HG03064 (cell line): Measurements from ENCODE around the gene KIF26B.
"Not testable (repeated sequence)": the region's sequence is repeated elsewhere in the genome, so short reads cannot be mapped to it uniquely, and the experiment has no call there.

Source experiments
- ATAC-seq: cut with Tn5 transposase; IDR thresholded peaks from one replicate; pipeline ENCODE4 v1.9.1; 2021; ENCODE audit warnings: low read depth; ENCODE audit not compliant: unreplicated experiment

The KIF26B gene

GRCh38 chr1:245341743-245342142 lies 187.0 kb downstream of the KIF26B start:
- no peak for ATAC-seq

GRCh38 chr1:245345191-245345884 lies 190.6 kb downstream of the KIF26B start:
- ATAC-seq: no peak

GRCh38 chr1:245348626-245349025 lies 193.8 kb downstream of the KIF26B start:
- ATAC-seq: no peak

DNA sequence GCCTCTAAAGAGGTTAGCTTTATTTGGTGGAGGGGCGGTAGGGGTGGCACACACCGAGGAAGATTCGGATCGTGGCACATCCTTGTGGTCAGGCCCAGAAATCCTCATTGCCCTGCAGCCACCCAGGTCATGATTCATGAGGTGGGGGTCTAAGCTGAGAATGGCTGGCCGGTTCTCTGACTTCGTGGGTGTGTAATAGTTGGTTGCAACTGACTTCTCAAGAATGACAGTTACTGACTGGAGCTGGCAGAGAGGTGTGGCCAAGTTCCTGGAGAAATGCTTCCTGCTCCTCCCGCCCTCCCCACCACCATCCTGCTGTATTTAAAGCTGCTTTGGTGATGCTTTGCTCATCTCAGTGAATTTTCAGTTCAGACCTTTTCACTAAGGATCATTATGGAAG lies 198.6 kb downstream of the KIF26B start:
- no peak for ATAC-seq

GRCh38 chr1:245353915-245354775 lies 199.4 kb downstream of the KIF26B start:
- ATAC-seq: no peak

GRCh38 chr1:245355851-245356630 lies 201.3 kb downstream of the KIF26B start:
- ATAC-seq: not testable (repeated sequence)

DNA sequence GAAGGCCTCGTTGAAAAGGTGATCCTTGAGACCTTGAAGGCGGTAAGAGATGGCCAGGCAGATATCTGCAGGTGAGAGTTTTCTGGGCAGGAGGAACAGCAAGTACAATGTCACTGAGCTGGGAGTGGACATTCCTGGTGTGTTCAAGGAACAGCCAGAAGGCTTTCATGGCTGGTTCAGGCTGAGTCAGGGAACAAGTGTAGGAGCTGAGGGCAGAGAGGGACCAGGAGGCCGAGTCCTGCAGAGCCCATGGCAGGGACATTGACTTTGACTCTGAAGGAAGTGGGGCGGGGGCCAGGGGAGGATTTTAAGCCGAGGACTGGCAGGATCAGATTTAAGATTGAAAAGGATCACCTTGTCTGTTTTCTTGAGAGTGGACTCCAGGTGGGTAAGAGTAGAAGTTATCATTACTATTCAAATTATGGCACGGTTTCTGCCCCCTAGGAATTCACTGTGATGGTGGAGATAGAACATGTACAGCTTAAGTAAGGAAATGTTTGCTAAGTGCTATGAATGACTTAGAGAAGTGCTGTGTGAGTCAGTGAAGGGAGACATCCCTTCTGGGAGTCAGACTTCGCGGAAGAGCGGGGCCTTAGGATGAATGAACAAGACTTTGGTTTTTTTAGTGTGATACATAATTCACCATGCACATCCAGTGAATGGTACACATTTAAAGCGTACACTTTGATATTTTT lies 202.3 kb downstream of the KIF26B start:
- no peak for ATAC-seq

- ATAC-seq: not testable (repeated sequence)
Measured at GRCh38 chr1:245359101-245359680, 204.4 kb downstream of the KIF26B start.

DNA sequence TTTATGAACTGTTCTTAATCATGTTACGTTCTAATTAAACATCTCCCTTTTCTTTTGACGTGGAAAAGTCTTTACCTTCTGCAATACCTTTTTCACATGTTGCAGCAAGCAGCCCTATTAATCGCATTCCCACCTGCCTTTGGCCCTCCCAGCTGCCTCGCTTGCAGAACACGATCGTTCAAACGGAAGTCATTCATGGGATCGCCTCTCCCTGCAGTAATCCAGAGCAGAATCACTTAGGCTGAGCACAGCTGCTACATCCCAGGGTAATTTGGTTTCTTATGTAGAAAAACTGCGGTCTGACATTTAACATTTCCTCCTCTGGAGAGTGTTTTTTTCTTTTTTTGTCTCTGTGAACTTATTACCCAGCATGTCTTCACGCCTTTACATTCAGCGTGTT lies 206.3 kb downstream of the KIF26B start:
- no peak for ATAC-seq

- ATAC-seq: no peak
Measured at GRCh38 chr1:245361951-245362350, 207.2 kb downstream of the KIF26B start.

DNA sequence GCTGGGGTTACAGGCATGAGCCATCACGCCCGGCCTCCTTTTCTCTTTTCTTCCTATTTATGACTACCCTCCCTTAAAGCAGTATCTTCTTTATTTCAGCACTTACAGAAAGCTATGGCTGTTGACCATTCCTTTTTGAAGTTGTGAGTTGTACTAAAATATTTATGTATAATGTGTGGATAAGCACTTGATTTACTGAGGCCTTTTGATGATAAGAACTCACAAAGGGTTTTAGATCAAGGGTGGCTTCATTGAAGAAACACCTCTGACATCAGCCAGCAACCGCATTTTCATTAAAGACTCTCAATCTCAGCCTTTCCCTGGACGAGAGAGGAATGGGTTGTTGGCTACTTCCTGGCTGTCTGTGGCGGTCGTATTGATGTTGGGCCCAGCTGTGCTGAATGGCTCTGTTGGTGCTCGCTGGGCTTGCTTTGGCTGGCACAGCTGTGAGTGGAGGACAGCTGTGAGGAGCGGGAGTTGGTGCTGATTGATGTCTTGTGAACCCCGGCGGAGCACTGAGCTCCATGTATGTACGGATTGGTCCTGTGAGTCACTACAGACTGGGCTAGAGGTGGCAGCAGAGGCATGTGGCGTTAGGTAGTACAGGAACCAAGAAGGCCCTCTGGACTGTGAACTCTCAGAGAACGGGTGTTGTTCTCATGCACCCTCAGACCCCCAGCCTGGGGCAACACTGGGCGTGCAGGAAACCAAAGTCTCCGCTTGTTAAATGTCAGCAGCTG lies 208.8 kb downstream of the KIF26B start:
- ATAC-seq: no peak

DNA sequence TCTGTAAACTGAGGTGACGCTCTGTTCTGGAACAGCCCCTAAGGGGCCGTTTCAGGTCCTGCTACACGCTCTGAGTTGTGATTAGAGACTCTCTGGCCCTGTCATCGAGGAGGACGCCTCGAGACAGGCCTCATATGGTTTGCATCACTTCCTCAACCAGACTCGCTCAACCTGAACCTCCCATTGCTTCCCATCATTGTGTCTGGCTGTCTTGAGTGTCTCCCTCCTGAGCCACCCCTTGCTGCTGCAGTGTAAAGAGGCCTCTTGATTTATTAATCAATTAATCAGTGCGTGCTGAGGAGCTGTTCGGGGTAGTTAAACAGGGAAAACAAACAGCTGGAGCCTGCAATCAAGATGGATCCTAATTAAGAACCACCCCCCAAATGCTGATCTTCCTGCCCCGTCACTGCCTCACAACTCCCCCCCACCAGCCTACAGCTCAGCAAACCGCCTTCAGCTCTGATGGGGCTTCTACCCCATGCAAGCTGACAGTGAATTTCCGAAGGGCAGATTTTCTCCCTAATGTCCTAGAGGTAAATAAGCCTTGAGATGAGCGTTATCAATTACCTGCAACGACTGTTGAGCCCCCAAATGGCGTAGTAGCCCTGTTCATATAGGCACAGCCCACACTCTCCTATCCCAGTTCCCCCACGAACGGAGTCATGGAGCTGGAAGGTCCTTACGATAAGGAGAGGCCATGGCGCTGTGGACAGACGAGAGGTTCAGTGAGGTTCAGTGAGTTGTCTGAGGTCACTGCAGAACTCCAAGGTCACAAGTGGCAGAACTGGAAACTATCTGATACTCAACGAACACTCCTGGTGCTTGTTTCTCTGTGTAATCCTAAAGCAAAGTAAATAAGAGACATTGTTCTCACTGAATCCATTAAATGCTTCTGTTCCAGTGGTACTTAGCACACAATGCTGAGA lies 210.6 kb downstream of the KIF26B start:
- no peak for ATAC-seq

DNA sequence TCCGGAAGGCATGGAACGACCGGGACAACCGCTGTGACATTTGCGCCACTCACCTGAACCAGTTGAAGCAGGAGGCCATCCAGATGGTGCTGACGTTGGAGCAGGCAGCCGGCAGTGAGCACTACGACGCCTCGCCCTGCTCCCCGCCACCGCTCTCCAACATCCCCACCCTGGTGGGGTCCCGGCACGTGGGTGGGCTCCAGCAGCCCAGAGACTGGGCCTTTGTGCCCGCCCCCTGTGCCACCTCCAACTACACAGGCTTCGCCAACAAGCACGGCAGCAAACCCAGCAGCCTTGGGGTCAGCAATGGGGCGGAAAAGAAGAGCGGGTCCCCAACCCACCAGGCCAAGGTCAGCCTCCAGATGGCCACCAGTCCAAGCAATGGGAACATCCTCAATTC lies 212.1 kb downstream of the KIF26B start:
- ATAC-seq: no peak

DNA sequence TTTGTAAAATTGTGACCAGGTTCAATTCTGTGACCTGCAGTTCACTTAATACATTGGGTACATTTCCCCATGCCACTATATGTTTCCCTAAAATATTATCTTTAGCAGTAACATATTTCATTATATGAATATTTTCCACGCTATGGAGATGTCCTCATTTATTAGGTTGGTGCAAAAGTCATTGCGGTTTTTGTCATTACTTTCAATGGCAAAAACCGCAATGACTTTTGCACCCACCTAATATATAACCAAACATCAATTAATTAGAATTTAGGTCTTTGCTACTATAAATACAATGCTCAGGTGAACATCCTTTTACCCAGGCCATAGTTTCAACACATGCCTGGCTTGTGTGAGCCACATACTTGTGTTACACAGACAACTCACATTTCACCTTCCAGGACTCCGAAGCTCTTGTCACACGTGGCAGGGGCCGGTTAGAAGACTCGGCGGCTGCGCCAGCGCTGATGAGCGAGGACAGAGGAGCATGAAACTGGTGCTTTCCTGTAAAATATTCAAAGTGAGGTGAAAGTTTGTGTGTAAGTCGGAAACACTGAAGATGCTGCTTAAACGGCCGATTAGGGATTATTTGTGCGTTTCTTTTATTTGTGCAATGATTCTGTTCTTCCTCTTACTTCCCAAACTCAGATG lies 215.5 kb downstream of the KIF26B start:
- no peak for ATAC-seq

DNA sequence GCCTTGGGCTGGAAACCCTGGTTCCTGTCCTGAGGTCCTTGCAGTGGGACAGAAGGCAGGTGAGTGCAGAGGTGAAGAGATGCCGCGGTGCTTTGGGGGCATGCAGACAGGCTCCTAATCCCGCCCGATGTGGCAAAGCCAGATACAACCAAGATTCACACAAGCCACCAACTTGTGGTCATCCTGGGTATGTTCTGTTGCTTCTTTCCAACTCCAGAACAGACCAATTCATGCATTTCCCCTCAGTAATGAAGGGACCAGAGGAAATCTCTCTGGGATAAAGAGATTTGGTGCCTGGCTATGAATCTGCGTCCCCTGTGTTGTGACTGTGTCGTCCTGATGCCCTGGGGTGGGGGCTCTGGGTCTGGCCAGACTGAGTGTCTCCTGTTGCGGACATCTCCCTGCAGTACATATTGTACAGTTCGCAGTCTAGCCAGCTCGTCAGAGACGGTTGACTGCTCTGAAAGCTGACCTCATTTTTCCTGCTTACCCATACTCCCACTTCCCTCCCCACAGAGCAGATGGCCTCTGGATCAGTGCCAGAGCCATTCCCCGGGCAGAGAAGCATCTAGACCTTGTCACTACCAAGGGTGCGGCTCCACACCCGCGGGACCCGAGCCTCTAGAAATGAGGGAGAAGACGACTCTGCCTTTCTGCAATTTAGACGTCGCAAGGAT lies 216.3 kb downstream of the KIF26B start:
- ATAC-seq: no peak

GRCh38 chr1:245373131-245373530 lies 218.3 kb downstream of the KIF26B start:
- ATAC-seq: no peak

DNA sequence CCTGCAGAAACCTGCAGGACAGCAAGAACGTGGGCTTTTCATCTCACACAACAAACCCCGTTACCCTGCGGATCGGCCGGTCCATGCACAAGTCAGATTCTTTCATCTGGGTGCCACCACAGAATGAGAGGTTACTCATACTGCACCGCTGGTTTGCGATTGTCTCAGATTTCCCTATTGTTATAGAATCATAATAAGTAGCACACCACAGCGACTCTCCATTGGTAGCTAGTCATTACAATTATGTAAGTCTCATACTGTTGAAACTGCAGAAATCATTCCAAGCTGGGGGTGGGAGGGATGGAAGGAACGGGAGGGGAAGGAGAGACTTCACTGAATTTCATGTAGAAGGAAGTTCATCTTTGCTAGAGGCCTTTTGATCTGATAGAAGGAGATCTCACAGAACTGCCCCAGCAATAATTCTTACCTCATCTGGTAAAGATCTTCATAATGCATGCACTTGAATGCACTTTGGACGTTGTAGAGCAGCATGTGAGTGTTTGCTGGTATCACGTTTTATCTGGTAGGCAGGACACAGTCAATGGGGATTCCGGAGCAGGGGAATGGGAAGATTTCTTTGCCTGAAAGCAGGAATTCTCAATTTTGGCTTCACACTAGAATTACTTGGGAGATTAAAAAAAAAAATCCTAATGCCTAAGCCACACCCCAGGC lies 221.1 kb downstream of the KIF26B start:
- no peak for ATAC-seq
